ENCODE measurements around the gene SEZ6.

- TF ChIP-seq CTCF (IDR thresholded peaks at IDR 0.05; ENCODE audit: low read length) (peak; percentile 65), EZH2phosphoT487 (IDR thresholded peaks at IDR 0.05; ENCODE audit: low read length) (no peak)
Observed at GRCh38 chr17:28916302-28916934, 89.4 kb downstream of the SEZ6 start.

Data from MM.1S (cell line).